Adrenal gland (tissue), 12 donors: Measurements from ENCODE around the gene ADAMTS16. TPM values are rescaled to one million over a fixed set of nuclear protein-coding genes. Genes with fewer than 3 reads are reported as not detected.

Source experiments
- DNase-seq, 7 donors: peaks; one replicate each; pipeline ENCODE4 v3.0.0-alpha.2; 2019 to 2020
- H3K27ac ChIP-seq, 5 donors: fragments of 200-600 bp; sonication (generic) in 4 of 5; 1 replicate in 3 of 5; 2 replicates in 2 of 5; pipeline versions ENCODE4 v1.5.1 to v1.8.0; 2016 to 2020; ENCODE audit warnings: mild to moderate bottlenecking in 1 of 5
- H3K27me3 ChIP-seq: fragments of 200-600 bp; 2 replicates; pipeline ENCODE4 v1.8.0; 2021
- H3K36me3 ChIP-seq, 2 donors: fragments of 200-600 bp; replicated peaks in 1 of 2; 1 replicate in 1 of 2; 2 replicates in 1 of 2; pipeline versions ENCODE4 v1.5.1 to v1.8.0; 2018 to 2022
- H3K4me1 ChIP-seq, 2 donors: fragments of 200-600 bp; replicated peaks in 1 of 2; 1 replicate in 1 of 2; 2 replicates in 1 of 2; pipeline versions ENCODE4 v1.5.1 to v1.8.0; 2018 to 2021
- H3K4me3 ChIP-seq, 4 donors: fragments of 200-600 bp; sonication (generic) in 3 of 4; one replicate each; pipeline ENCODE4 v1.5.1; 2016 to 2018
- H3K9me3 ChIP-seq, 3 donors: fragments of 200-600 bp; sonication (generic) in 1 of 3; replicated peaks in 1 of 3; 1 replicate in 2 of 3; 2 replicates in 1 of 3; pipeline versions ENCODE4 v1.5.1 to v1.8.0; 2016 to 2021
- POLR2A ChIP-seq, 2 donors: fragments of 450-650 bp; IDR thresholded peaks; one replicate each; pipeline ENCODE4 v1.6.1; 2017; ENCODE audit warnings: antibody characterized with exemption in 2 of 2, mild to moderate bottlenecking in 2 of 2, moderate library complexity in 1 of 2
- WGBS, 4 donors: extraction: QIAGEN DNeasy Blood & Tissue Kit in 2 of 4; methylation state at CpG; one replicate each; pipeline versions ENCODE4 v1.1.5 to v1.1.7; 2013 to 2017; 5-methylcytosine and 5-hydroxymethylcytosine counted together
- intact Hi-C, 2 donors: fragments of 100-400 bp; cut with DNase I; formaldehyde crosslinking; loops; one replicate each; pipeline versions ENCODE4 v1.14.1 to v1.15.0; 2022 to 2023
- polyA plus RNA-seq, 3 donors: library from polyadenylated mRNA; stranded (reverse); fragments of 200-250 nt in 2 of 3; fragments of 350-450 nt in 1 of 3; fragmentation: Illumina TruSeq in 1 of 3; extraction: RNeasy Lipid Tissue Mini Kit (QIAGEN cat#74804) in 1 of 3; gene quantifications; one replicate each; pipeline ENCODE4 v1.2.3, GENCODE V29; 2013 to 2014
- total RNA-seq, 9 donors: library from RNA; depleted of rRNA in 4 of 9; stranded (reverse); fragments of >200 nt in 4 of 9; fragments of 120-200 nt in 1 of 9; fragmentation: NEBNext Ultra II Directional in 1 of 9; extraction: Animal tissue kit (Norgen Biotek cat#: 25700) in 1 of 9; gene quantifications; one replicate each; pipeline versions ENCODE4 v1.1.0 to v1.2.4, GENCODE V29; 2013 to 2023
- TF ChIP-seq, protein P1 (sequence below), 6 experiments: fragments of 450-650 bp in 4 of 6; fragments of 200-600 bp in 2 of 6; sonication (generic) in 1 of 6; IDR thresholded peaks; 1 replicate in 5 of 6; 2 replicates in 1 of 6; pipeline versions ENCODE4 v1.5.1 to v1.8.0; 2016 to 2021; ENCODE audit warnings: antibody characterized with exemption in 6 of 6, mild to moderate bottlenecking in 2 of 6, moderate library complexity in 1 of 6
- donor health status: healthy with polysubstance abuse.
- donor health status: Bipolar disorder and iron deficiency.
- donor health status: DM: yes; HTN: yes; CAD: no.
- donor health status: DM: no; HTN: no; CAD: no.
- donor health status: DM: no; HTN: no; CAD: no.
- donor health status: DM: yes; HTN: yes; CAD: no.

ADAMTS16 gene
- total and polyA plus RNA-seq, 12 donors = 0.07 to 3.7 (median 0.19) TPM; not detected in 8

DNA sequence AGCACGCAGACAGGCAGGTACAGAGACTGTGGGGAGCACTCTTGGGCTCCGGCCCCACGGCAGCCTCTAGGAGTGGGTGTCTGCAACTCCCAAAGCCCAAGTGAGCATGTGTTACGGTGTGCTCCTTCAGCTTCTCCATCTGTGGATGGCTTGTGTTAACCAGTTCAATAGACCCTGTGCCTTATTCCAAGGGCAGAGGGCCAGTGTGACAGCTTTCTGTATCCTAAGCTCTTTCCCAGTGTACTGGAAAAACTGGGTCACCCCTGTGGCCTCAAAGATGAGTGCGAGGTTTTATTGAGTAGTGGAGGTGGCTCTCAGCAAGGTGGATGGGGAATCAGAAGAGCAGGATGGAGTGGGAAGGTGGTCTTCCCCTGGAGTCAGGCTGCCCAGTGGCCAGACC is 78.3 kb downstream of the ADAMTS16 start:
- DNase-seq = no peak
- TF ChIP-seq, protein P1, sequence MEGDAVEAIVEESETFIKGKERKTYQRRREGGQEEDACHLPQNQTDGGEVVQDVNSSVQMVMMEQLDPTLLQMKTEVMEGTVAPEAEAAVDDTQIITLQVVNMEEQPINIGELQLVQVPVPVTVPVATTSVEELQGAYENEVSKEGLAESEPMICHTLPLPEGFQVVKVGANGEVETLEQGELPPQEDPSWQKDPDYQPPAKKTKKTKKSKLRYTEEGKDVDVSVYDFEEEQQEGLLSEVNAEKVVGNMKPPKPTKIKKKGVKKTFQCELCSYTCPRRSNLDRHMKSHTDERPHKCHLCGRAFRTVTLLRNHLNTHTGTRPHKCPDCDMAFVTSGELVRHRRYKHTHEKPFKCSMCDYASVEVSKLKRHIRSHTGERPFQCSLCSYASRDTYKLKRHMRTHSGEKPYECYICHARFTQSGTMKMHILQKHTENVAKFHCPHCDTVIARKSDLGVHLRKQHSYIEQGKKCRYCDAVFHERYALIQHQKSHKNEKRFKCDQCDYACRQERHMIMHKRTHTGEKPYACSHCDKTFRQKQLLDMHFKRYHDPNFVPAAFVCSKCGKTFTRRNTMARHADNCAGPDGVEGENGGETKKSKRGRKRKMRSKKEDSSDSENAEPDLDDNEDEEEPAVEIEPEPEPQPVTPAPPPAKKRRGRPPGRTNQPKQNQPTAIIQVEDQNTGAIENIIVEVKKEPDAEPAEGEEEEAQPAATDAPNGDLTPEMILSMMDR (IDR thresholded peaks at IDR 0.05) = no peak
- no peak for TF ChIP-seq POLR2A (IDR thresholded peaks at IDR 0.05)
- H3K4me3 ChIP-seq = no peak overlapping the region
- H3K4me1 ChIP-seq = no peaks in the 10 kb centered on the region
- intact Hi-C loops = no loop called here
- peaks cover 3% of the 10 kb centered on the region for H3K27me3 ChIP-seq
- H3K36me3 ChIP-seq = no peaks in the 10 kb centered on the region
- no peak overlapping the region for H3K27ac ChIP-seq
- no peaks in the 10 kb centered on the region for H3K9me3 ChIP-seq
- WGBS, 4 donors = 82 to 95% (median 88%) methylated on average over 5 of the region's 5 CpGs

DNA sequence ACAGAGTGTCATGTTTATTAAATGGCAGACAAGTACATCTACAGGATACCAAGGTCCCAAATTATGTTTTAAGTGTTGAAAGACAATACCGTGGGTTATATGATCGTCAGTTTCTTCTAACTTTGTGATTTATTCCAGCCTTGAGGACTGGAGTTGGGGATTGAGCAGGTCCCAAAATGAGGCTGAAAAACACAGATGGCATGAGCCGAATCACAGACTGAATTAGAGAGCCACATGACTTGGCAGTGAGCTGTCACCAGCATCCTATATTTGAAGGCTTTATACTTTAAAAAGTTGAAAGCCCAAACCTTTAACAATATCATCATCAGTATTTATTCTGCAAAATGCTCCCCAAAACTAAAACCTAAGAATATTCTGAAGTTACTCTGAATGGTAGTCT is 79.4 kb downstream of the ADAMTS16 start:
- TF ChIP-seq, protein P1 (IDR thresholded peaks at IDR 0.05) = no peak
- TF ChIP-seq POLR2A (IDR thresholded peaks at IDR 0.05) = no peak
- intact Hi-C loops = no loop called here

DNA sequence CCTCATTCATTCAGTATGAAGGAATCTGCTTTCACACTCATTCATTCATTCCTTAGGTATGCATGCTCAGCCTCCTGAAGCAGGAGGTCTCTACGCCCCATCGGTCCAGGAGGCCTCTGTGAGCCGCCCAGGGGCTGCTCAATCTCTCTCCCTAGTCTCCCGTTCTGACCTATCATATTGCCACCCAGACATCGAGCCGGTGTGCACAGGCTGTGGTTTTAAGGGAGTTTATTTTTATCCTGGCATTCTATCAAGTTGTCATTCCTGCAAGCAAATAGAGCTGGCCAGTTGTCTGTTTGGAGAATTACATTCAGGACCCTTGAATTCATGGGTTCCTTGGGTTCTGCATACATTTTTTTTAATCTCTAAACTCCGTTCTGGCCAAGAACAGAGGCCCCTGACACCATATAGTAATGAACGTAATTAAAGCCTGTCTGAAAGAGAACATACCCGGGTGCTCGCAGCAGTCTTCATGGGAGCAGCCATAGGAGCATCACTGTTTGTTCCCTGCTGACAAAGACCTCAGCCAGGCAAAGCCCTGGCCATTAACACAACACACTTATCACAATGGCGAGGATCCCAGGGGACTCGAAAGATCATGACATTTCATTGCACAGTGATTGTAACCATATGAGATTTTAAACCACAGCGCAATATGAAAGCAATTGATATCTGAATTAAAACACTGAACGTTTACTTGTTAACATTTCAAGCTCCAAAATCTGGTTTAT is 80.9 kb downstream of the ADAMTS16 start:
- no peaks in the 10 kb centered on the region for H3K36me3 ChIP-seq
- H3K4me1 ChIP-seq = no peaks in the 10 kb centered on the region
- TF ChIP-seq, protein P1 (IDR thresholded peaks at IDR 0.05) = no peak
- no peak for TF ChIP-seq POLR2A (IDR thresholded peaks at IDR 0.05)
- no peak overlapping the region for H3K27ac ChIP-seq
- no peak overlapping the region for H3K4me3 ChIP-seq
- intact Hi-C loops = no loop called here
- WGBS, 4 donors = 59 to 65% (median 61%) methylated on average over 14 of the region's 14 CpGs
- no peak for DNase-seq
- H3K9me3 ChIP-seq = no peaks in the 10 kb centered on the region
- peaks cover 3% of the 10 kb centered on the region for H3K27me3 ChIP-seq

More for the DNA sequence above, 79.4 kb downstream of the ADAMTS16 start:
- Histone ChIP-seq H3K4me3 (no peak overlapping the region), H3K9me3 (no peaks in the 10 kb centered on the region), H3K27ac (no peak overlapping the region), H3K27me3 (peaks cover 3% of the 10 kb centered on the region), H3K4me1 (no peaks in the 10 kb centered on the region), H3K36me3 (no peaks in the 10 kb centered on the region)
- no peak for DNase-seq
- 74 to 93% (median 81%) methylated on average over 3 of the region's 3 CpGs for WGBS, 4 donors

DNA sequence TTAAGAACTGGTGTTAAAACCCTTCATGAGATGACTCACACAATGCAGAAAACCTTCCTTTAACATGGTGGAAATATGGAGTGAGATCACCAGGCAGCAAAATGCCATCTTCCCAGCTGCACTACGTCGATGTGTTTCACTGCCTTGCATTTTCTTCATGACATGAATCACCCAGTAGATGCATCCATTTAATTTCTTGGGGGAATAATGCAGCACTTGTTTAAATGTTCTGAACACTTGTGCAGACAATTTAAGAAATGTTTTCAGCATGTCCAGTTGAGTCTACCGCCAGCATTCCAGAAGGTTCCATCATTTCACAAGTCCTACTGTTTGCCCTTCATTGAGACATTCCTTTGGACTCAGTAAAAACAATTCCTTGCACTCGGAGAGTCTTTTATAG is 81.6 kb downstream of the ADAMTS16 start:
- H3K36me3 ChIP-seq = no peaks in the 10 kb centered on the region
- no peak overlapping the region for H3K27ac ChIP-seq
- no peaks in the 10 kb centered on the region for H3K9me3 ChIP-seq
- no peak overlapping the region for H3K4me3 ChIP-seq
- H3K27me3 ChIP-seq = peaks cover 3% of the 10 kb centered on the region
- WGBS, 4 donors = 64 to 83% (median 75%) methylated on average over 4 of the region's 4 CpGs
- intact Hi-C loops = no loop called here
- TF ChIP-seq POLR2A (IDR thresholded peaks at IDR 0.05) = no peak
- TF ChIP-seq, protein P1 (IDR thresholded peaks at IDR 0.05) = no peak
- DNase-seq = no peak
- no peaks in the 10 kb centered on the region for H3K4me1 ChIP-seq
